Activated CD4-positive, CD25-positive, alpha-beta regulatory T cell treated with anti-CD3 and anti-CD28 coated beads, Interleukin-2, amount 50 U/mL, for 72 hours (primary cell): ENCODE data around the gene STAT4.
A peak's percentile ranks its signal among the peaks of the same experiment; 100 is the strongest.

Source experiments
- DNase-seq: peaks from one replicate; pipeline ENCODE4 v3.0.0; 2021

STAT4 gene

GRCh38 chr2:191150600-191151330 lies at the start of gene STAT4:
Gene STAT4, minus strand, starts transcription at chr2:191150994. Its CDS starts 2,791 bp downstream, at chr2:191148203.
- DNase-seq: peak; percentile 66

- DNase-seq: no peak
Observed at GRCh38 chr2:191199929-191200512, 49.2 kb upstream of the STAT4 start.

GRCh38 chr2:191198271-191198670 lies 47.5 kb upstream of the STAT4 start:
- no peak for DNase-seq

- DNase-seq: no peak
Observed at GRCh38 chr2:191197096-191197495, 46.3 kb upstream of the STAT4 start.

- no peak for DNase-seq
Observed at GRCh38 chr2:191195021-191195420, 44.2 kb upstream of the STAT4 start.

GRCh38 chr2:191190861-191191552 lies 40.2 kb upstream of the STAT4 start:
- DNase-seq: no peak

- DNase-seq: no peak
Observed at GRCh38 chr2:191190435-191190834, 39.6 kb upstream of the STAT4 start.

- no peak for DNase-seq
Observed at GRCh38 chr2:191189112-191189635, 38.4 kb upstream of the STAT4 start.

GRCh38 chr2:191188550-191189093 lies 37.8 kb upstream of the STAT4 start:
- DNase-seq: no peak

- DNase-seq: no peak
Observed at GRCh38 chr2:191187105-191187829, 36.5 kb upstream of the STAT4 start.

- no peak for DNase-seq
Observed at GRCh38 chr2:191184457-191184856, 33.7 kb upstream of the STAT4 start.

GRCh38 chr2:191183516-191183915 lies 32.7 kb upstream of the STAT4 start:
- no peak for DNase-seq

- DNase-seq: no peak
Observed at GRCh38 chr2:191183081-191183480, 32.3 kb upstream of the STAT4 start.

GRCh38 chr2:191180713-191181112 lies 29.9 kb upstream of the STAT4 start:
- no peak for DNase-seq

GRCh38 chr2:191180276-191180675 lies 29.5 kb upstream of the STAT4 start:
- no peak for DNase-seq

- DNase-seq: no peak
Observed at GRCh38 chr2:191178806-191179514, 28.2 kb upstream of the STAT4 start.

- no peak for DNase-seq
Observed at GRCh38 chr2:191177751-191178736, 27.2 kb upstream of the STAT4 start.

- no peak for DNase-seq
Observed at GRCh38 chr2:191176801-191177438, 26.1 kb upstream of the STAT4 start.

GRCh38 chr2:191176305-191176704 lies 25.5 kb upstream of the STAT4 start:
- DNase-seq: no peak

GRCh38 chr2:191174442-191174841 lies 23.6 kb upstream of the STAT4 start:
- no peak for DNase-seq
